Subcutaneous abdominal adipose tissue (tissue), 5 donors: ENCODE measurements around the gene FLT3LG.
"Not testable (repeated sequence)": the region's sequence is repeated elsewhere in the genome, so short reads cannot be mapped to it uniquely, and the experiment has no call there.

Experiments
- H3K27ac ChIP-seq: one replicate; pipeline ENCODE4 v1.7.0; 2013; ENCODE audit warnings: low read depth, mild to moderate bottlenecking, inconsistent platforms, low read length, moderate library complexity
- H3K27me3 ChIP-seq, 5 donors: one replicate each; pipeline ENCODE4 v1.7.0; 2013; ENCODE audit warnings: low read length in 5 of 5, inconsistent platforms in 1 of 5; ENCODE audit not compliant: control insufficient read depth in 5 of 5, insufficient read depth in 4 of 5
- H3K36me3 ChIP-seq, 5 donors: one replicate each; pipeline ENCODE4 v1.7.0; 2013; ENCODE audit warnings: low read length in 5 of 5; ENCODE audit not compliant: control insufficient read depth in 5 of 5, insufficient read depth in 5 of 5
- H3K4me1 ChIP-seq, 5 donors: one replicate each; pipeline ENCODE4 v1.7.0; 2013; ENCODE audit warnings: low read length in 5 of 5, mild to moderate bottlenecking in 3 of 5, moderate library complexity in 1 of 5; ENCODE audit not compliant: control insufficient read depth in 5 of 5, insufficient read depth in 5 of 5
- H3K4me3 ChIP-seq, 5 donors: one replicate each; pipeline ENCODE4 v1.7.0; 2013; ENCODE audit warnings: low read length in 5 of 5, low read depth in 1 of 5
- H3K9ac ChIP-seq, 5 donors: one replicate each; pipeline ENCODE4 v1.7.0; 2013; ENCODE audit warnings: low read length in 5 of 5, mild to moderate bottlenecking in 4 of 5, moderate library complexity in 3 of 5
- H3K9me3 ChIP-seq, 5 donors: one replicate each; pipeline ENCODE4 v1.7.0; 2013; ENCODE audit warnings: low read length in 5 of 5; ENCODE audit not compliant: control insufficient read depth in 5 of 5
- donor health status: healthy.
- donor health status: healthy.
- donor health status: healthy.
- donor health status: healthy.
- donor health status: healthy.

The FLT3LG gene

GRCh38 chr19:49459388-49459787 is 14.6 kb upstream of the FLT3LG start:
- H3K9me3 ChIP-seq = no peaks in the 10 kb centered on the region
- H3K4me1 ChIP-seq = peaks cover 10 to 40% (median 33%) of the 10 kb centered on the region in 5 donors
- peaks cover 0 to 31% (median 12%) of the 10 kb centered on the region in 5 donors for H3K36me3 ChIP-seq
- H3K27ac ChIP-seq = no peak overlapping the region
- no peaks in the 10 kb centered on the region for H3K27me3 ChIP-seq
- H3K9ac ChIP-seq = no peak overlapping the region
- H3K4me3 ChIP-seq = no peak overlapping the region

DNA sequence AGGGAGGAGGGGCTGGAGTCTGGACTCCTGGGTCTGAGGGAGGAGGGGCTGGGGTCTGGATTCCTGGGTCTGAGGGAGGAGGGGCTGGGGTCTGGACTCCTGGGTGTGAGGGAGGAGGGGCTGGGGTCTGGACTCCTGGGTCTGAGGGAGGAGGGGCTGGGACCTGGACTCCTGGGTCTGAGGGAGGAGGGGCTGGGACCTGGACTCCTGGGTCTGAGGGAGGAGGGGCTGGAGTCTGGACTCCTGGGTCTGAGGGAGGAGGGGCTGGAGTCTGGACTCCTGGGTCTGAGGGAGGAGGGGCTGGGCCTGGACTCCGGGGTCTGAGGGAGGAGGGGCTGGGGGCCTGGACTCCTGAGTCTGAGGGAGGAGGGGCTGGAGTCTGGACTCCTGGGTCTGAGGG is 12.9 kb upstream of the FLT3LG start:
- H3K27ac ChIP-seq, H3K9ac ChIP-seq, H3K4me3 ChIP-seq, H3K9me3 ChIP-seq, H3K27me3 ChIP-seq: not testable (repeated sequence)
- Histone ChIP-seq H3K36me3 (peaks cover 0 to 47% (median 24%) of the 10 kb centered on the region in 5 donors), H3K4me1 (peaks cover 6 to 29% (median 24%) of the 10 kb centered on the region in 5 donors)

DNA sequence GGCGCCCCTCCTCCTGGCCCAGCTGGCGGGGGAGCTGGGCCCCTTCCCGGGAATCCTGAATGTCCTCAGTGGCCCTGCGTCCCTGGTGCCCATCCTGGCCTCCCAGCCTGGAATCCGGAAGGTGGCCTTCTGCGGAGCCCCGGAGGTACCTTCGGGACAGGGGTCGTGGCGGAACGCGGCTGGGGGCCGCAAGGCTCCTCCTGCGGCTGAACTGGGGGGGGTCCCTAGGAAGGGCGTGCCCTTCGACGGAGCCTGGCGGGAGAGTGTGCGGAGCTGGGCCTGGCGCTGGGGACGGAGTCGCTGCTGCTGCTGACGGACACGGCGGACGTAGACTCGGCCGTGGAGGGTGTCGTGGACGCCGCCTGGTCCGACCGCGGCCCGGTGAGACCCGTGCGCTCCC is 12.4 kb upstream of the FLT3LG start:
- H3K9ac ChIP-seq = no peak overlapping the region
- H3K36me3 ChIP-seq = peaks cover 0 to 50% (median 26%) of the 10 kb centered on the region in 5 donors
- H3K27me3 ChIP-seq = no peaks in the 10 kb centered on the region
- no peak overlapping the region for H3K4me3 ChIP-seq
- no peak overlapping the region for H3K27ac ChIP-seq
- no peaks in the 10 kb centered on the region for H3K9me3 ChIP-seq
- peaks cover 4 to 24% (median 19%) of the 10 kb centered on the region in 5 donors for H3K4me1 ChIP-seq

DNA sequence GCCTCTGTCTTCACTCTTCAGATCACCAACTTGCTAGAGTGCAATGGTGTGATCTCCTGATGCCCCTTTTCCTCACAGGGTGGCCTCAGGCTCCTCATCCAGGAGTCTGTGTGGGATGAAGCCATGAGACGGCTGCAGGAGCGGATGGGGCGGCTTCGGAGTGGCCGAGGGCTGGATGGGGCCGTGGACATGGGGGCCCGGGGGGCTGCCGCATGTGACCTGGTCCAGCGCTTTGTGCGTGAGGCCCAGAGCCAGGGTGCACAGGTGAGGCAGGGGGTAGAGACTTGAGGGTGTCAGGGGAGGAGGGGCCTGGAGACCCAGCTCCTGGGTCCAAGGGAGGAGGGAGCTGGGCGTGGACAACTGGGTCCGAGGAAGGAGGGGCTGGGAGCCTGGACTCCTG is 11.5 kb upstream of the FLT3LG start:
- no peak overlapping the region for H3K27ac ChIP-seq
- no peaks in the 10 kb centered on the region for H3K27me3 ChIP-seq
- no peak overlapping the region for H3K9ac ChIP-seq
- H3K36me3 ChIP-seq = peaks cover 0 to 55% (median 31%) of the 10 kb centered on the region in 5 donors
- no peaks in the 10 kb centered on the region for H3K9me3 ChIP-seq
- H3K4me3 ChIP-seq = no peak overlapping the region
- peaks cover 4 to 21% (median 13%) of the 10 kb centered on the region in 5 donors for H3K4me1 ChIP-seq

GRCh38 chr19:49463960-49464740 is 9.9 kb upstream of the FLT3LG start:
- no peak overlapping the region for H3K9ac ChIP-seq
- no peaks in the 10 kb centered on the region for H3K27me3 ChIP-seq
- no peak overlapping the region for H3K27ac ChIP-seq
- peaks cover 0 to 15% (median 7%) of the 10 kb centered on the region in 5 donors for H3K4me1 ChIP-seq
- H3K36me3 ChIP-seq = peaks cover 0 to 59% (median 31%) of the 10 kb centered on the region in 5 donors
- H3K4me3 ChIP-seq = no peak overlapping the region
- H3K9me3 ChIP-seq = no peaks in the 10 kb centered on the region

- Histone ChIP-seq H3K27me3 (no peaks in the 10 kb centered on the region), H3K36me3 (peaks cover 0 to 50% (median 28%) of the 10 kb centered on the region in 5 donors), H3K27ac (no peak overlapping the region), H3K9ac (no peak overlapping the region), H3K9me3 (no peaks in the 10 kb centered on the region), H3K4me1 (peaks cover 0 to 23% (median 15%) of the 10 kb centered on the region in 5 donors), H3K4me3 (no peak overlapping the region)
Observed at GRCh38 chr19:49465371-49465770, 8.6 kb upstream of the FLT3LG start.

DNA sequence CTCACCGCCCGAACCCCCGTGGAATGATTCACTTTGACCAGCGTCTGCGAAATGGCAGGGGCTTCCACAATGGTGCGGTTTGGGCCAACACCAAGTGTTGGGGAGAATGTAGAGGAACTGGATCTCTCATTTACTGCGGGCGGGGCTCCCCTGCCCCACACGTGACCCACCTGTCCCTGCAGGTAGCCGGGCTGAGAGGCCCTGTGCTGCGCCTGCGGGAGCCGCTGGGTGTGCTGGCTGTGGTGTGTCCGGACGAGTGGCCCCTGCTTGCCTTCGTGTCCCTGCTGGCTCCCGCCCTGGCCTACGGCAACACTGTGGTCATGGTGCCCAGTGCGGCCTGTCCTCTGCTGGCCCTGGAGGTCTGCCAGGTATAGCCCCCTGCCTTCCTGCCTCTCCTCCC is 5.8 kb upstream of the FLT3LG start:
- H3K27me3 ChIP-seq = peaks cover 0 to 2% (median 0%) of the 10 kb centered on the region in 5 donors
- H3K4me1 ChIP-seq = peaks cover 1 to 29% (median 15%) of the 10 kb centered on the region in 5 donors
- no peak overlapping the region for H3K9ac ChIP-seq
- peaks cover 0 to 36% (median 28%) of the 10 kb centered on the region in 5 donors for H3K36me3 ChIP-seq
- no peaks in the 10 kb centered on the region for H3K9me3 ChIP-seq
- H3K27ac ChIP-seq = peak overlapping the region; percentile 41
- H3K4me3 ChIP-seq = no peak overlapping the region

- Histone ChIP-seq H3K27me3 (peaks cover 0 to 2% (median 0%) of the 10 kb centered on the region in 5 donors), H3K9ac (no peak overlapping the region), H3K4me3 (peak overlapping the region in 1 of 5 donors; percentile 17), H3K4me1 (peaks cover 1 to 35% (median 19%) of the 10 kb centered on the region in 5 donors), H3K27ac (peak overlapping the region; percentile 41), H3K36me3 (peaks cover 0 to 33% (median 25%) of the 10 kb centered on the region in 5 donors), H3K9me3 (no peaks in the 10 kb centered on the region)
Observed at GRCh38 chr19:49468746-49469447, 5.1 kb upstream of the FLT3LG start.

GRCh38 chr19:49469828-49470614 is 4.0 kb upstream of the FLT3LG start:
- no peak overlapping the region for H3K27ac ChIP-seq
- H3K4me1 ChIP-seq = peaks cover 1 to 41% (median 26%) of the 10 kb centered on the region in 5 donors
- H3K27me3 ChIP-seq = peaks cover 0 to 2% (median 0%) of the 10 kb centered on the region in 5 donors

More at GRCh38 chr19:49469828-49470614, 4.0 kb upstream of the FLT3LG start:
- H3K36me3 ChIP-seq = peaks cover 0 to 23% (median 16%) of the 10 kb centered on the region in 5 donors
- no peak overlapping the region for H3K9ac ChIP-seq
- no peak overlapping the region for H3K4me3 ChIP-seq
- H3K9me3 ChIP-seq = no peaks in the 10 kb centered on the region
